Testis (tissue), 2 donors: ENCODE measurements around the gene FOSB.

Source experiments
- CTCF ChIP-seq, 3 experiments: fragments of 450-650 bp in 2 of 3; fragments of 200-600 bp in 1 of 3; sonication (generic) in 1 of 3; IDR thresholded peaks; one replicate each; pipeline ENCODE4 v1.5.1; 2016 to 2019; ENCODE audit warnings: antibody characterized with exemption in 3 of 3, mild to moderate bottlenecking in 2 of 3, moderate library complexity in 1 of 3
- POLR2A ChIP-seq: fragments of 450-650 bp; IDR thresholded peaks from one replicate; pipeline ENCODE4 v1.6.1; 2017; ENCODE audit warnings: antibody characterized with exemption, mild to moderate bottlenecking, moderate library complexity

GRCh38 chr19:45501730-45502014, 33.9 kb downstream of the FOSB start:
- TF ChIP-seq POLR2A = no peak
- no peak for TF ChIP-seq CTCF (IDR thresholded peaks at IDR 0.05)
